Esophagus squamous epithelium (tissue), 4 donors: ENCODE measurements around the gene ADCYAP1R1.

Experiments used
- CTCF ChIP-seq, 6 experiments: fragments of 450-650 bp in 4 of 6; fragments of 200-600 bp in 2 of 6; sonication (generic) in 2 of 6; IDR thresholded peaks; one replicate each; pipeline ENCODE4 v1.5.1; 2016 to 2019; ENCODE audit warnings: antibody characterized with exemption in 6 of 6, mild to moderate bottlenecking in 4 of 6, moderate library complexity in 4 of 6
- POLR2A ChIP-seq, 4 donors: fragments of 450-650 bp; IDR thresholded peaks; one replicate each; pipeline ENCODE4 v1.6.1; 2017; ENCODE audit warnings: antibody characterized with exemption in 4 of 4, mild to moderate bottlenecking in 4 of 4, moderate library complexity in 3 of 4

GRCh38 chr7:31077484-31078362 is 25.6 kb downstream of the ADCYAP1R1 start:
- no peak for TF ChIP-seq POLR2A (IDR thresholded peaks at IDR 0.05)
- no peak for TF ChIP-seq CTCF (IDR thresholded peaks at IDR 0.05)
